ENCODE data around the gene MRPS22.

The MRPS22 gene

DNA sequence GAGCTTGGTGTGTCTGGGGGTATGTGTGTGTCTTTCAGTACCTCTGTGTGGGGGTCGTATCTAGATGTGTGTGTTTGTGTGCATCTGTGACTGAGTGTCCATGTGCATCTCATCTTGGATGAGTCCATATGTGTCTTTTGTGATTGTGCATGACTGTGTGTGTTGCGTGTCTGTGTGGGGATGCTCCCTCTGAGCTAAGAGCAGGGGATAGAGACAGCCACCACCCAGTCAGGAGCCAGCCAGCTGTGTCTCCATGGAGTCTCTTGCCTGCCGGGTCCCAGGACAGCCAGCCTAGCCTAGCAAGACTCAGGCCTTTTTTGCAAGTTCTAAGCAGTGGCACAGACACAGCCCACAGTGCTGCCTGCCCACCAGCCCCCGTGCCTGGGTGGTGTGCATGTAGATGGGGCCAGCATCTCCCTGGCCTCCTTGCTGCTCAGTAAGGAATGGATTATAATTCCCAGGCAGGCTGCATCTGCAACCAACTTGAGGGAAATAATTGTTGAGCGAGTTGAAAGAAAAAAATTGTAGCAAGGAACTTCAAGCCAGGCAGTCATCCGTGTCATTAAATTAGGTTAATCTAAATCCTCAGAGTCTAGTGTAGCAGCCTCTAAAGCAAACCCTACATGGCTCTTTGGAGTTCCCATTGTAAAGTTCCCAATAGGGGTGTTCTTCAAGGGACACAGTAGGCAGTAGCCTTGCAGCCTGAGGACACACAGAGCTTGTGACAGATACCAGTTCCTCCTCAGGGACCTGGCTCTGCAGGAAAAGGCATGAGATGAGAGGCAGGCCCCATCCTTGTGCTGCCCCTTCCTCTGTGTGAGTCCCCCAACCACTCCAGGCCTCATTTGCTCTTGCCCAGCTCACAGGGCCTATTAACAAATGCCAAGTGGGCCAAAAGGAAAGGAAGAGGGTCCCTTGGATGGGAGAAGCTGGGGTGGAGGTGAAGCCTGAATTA is 35.9 kb upstream of the MRPS22 start:
- DNase-seq (ENCODE audit: low spot score in 2 of 2) (no peak), ATAC-seq (no peak)
- Mint-ChIP-seq H3K4me1 (peaks cover 1% of the 10 kb centered on the region), H3K36me3 (no peaks in the 10 kb centered on the region), H3K27ac (no peak overlapping the region), H3K4me3 (no peak overlapping the region), H3K9me3 (no peaks in the 10 kb centered on the region)

DNA sequence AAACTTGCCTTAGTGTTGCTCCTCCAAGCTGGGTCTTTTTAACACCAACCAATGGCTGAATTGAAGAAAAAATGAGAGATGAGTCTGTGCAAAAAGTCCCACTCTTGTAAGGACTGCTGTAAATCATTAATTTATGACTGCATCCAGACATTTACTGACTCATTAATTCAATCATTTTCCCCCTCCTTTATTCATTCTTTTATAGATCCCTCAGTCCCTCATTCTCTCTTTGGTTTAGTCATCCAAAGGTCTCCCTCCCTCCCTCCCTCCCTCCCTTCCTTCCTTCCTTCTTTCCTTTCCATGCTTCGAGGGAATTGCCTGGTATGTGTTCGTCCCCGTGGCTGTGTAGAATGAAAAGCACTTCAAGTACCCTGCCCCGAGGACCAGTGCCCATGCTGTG is 35.3 kb upstream of the MRPS22 start:
- no peaks in the 10 kb centered on the region for H3K4me1 Mint-ChIP-seq
- no peak for ATAC-seq

DNA sequence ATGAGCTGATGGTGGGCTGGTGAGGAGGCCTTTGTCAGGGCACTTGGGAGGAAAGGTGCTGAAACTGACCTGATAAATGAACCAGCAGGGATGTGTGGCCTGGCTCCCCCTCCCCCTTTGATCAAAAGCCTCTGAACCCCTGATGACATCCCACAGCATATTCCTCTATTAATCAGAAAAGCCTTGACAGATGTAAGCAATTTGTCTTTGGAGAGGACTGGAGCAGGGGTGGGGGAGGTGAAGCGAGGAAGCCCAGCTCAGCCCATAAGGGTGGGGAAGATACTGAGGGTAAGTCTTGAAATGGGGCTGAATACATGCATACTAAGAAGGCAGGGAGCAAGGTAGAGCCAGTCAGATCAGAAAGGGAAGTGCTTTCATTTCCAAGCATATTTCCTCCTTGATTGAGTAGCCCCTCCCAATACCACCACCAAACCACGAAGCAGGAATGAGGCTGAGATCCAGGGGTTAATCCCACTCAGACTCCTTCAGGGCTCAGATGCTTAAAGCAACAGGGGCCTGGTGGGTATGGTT is 34.7 kb upstream of the MRPS22 start:
- DNase-seq (ENCODE audit: low spot score in 2 of 2) (no peak), ATAC-seq (no peak)
- H3K4me1 Mint-ChIP-seq = no peaks in the 10 kb centered on the region
- no peak overlapping the region for H3K27ac Mint-ChIP-seq
- no peaks in the 10 kb centered on the region for H3K36me3 Mint-ChIP-seq
- no peaks in the 10 kb centered on the region for H3K9me3 Mint-ChIP-seq
- no peak overlapping the region for H3K4me3 Mint-ChIP-seq

More for the DNA sequence above, 35.3 kb upstream of the MRPS22 start:
- H3K9me3 Mint-ChIP-seq = no peaks in the 10 kb centered on the region
- no peaks in the 10 kb centered on the region for H3K36me3 Mint-ChIP-seq
- H3K27ac Mint-ChIP-seq = no peak overlapping the region
- DNase-seq (ENCODE audit: low spot score in 2 of 2) = no peak
- no peak overlapping the region for H3K4me3 Mint-ChIP-seq

DNA sequence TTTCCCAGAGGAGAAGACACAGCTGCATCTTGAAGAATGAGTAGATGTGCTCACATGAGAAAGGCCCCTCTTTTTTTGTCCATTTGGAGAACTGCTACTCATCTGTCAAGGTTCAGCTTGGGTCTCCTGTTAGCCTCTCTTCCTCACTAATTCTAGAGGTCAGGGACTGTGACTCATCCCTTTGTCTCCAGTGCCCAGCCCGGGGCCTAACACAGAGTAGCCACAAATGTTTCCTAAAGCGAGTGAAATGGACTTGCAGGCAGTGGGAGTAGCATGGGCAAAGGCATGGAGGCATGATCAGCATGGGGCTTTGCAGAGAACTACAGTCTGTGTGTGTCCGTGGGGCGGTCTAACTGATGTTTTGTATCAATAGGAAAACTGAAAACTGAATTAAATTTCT is 33.9 kb upstream of the MRPS22 start:
- no peak overlapping the region for H3K27ac Mint-ChIP-seq
- H3K4me3 Mint-ChIP-seq = no peak overlapping the region
- DNase-seq (ENCODE audit: low spot score in 2 of 2) = no peak
- ATAC-seq = no peak
- no peaks in the 10 kb centered on the region for H3K4me1 Mint-ChIP-seq
- no peaks in the 10 kb centered on the region for H3K9me3 Mint-ChIP-seq
- H3K36me3 Mint-ChIP-seq = no peaks in the 10 kb centered on the region

DNA sequence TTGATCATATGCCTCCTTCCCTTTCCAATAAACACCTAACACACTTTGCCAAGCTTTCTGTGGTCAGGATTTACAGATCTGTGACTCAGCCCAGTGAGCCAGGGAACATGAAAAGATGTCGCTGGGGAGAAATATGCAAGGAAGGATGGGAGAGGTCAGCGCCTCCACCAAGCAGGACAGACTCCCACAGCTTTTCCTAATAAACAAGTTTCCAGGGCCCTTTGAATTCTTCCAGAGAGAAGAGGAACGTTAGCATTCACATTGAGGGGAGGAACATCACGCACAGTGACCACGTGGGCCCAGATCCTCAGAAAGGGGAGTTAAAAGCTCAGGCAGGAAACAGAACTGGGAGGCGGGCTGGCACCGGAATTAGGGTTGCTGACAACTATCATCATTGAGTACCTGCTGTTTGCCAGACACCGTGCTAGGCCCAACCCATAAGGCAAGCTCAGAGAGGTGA is 33.3 kb upstream of the MRPS22 start:
- H3K36me3 Mint-ChIP-seq = no peaks in the 10 kb centered on the region
- H3K4me1 Mint-ChIP-seq = no peaks in the 10 kb centered on the region
- no peaks in the 10 kb centered on the region for H3K9me3 Mint-ChIP-seq
- ATAC-seq (no peak), DNase-seq (ENCODE audit: low spot score in 2 of 2) (no peak)
- no peak overlapping the region for H3K27ac Mint-ChIP-seq
- H3K4me3 Mint-ChIP-seq = no peak overlapping the region

- ATAC-seq (no peak), DNase-seq (ENCODE audit: low spot score in 2 of 2) (no peak)
- H3K4me1 Mint-ChIP-seq = no peaks in the 10 kb centered on the region
- H3K27ac Mint-ChIP-seq = no peak overlapping the region
- no peaks in the 10 kb centered on the region for H3K36me3 Mint-ChIP-seq
- H3K4me3 Mint-ChIP-seq = no peak overlapping the region
- no peaks in the 10 kb centered on the region for H3K9me3 Mint-ChIP-seq
Measured at GRCh38 chr3:139311557-139311956, 32.3 kb upstream of the MRPS22 start.

GRCh38 chr3:139312416-139312815 is 31.4 kb upstream of the MRPS22 start:
- DNase-seq (ENCODE audit: low spot score in 2 of 2) (no peak), ATAC-seq (no peak)
- Mint-ChIP-seq H3K36me3 (no peaks in the 10 kb centered on the region), H3K4me3 (no peak overlapping the region), H3K27ac (no peak overlapping the region), H3K4me1 (no peaks in the 10 kb centered on the region), H3K9me3 (no peaks in the 10 kb centered on the region)

DNA sequence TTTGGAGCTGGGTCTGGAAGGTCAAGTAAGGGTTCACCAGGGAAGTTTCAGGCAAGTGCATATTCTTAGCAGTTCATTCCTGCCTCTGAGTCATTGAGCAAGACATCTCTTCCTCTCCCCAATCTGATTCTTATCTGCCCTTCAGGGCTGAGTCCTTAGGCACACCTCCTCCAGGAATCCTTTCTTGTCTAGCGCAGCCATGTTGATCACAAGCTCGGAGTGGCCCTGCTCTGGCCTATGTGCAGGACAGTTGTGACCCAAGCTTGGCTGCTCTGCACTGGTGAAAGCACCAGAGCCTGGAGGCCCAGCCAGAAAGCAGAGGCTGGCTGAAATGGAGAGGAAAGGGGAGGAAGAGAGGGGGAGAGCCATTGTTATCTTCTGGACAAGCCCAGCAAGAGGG is 30.9 kb upstream of the MRPS22 start:
- DNase-seq (ENCODE audit: low spot score in 2 of 2) = no peak
- Mint-ChIP-seq H3K4me3 (no peak overlapping the region), H3K9me3 (no peaks in the 10 kb centered on the region), H3K36me3 (no peaks in the 10 kb centered on the region), H3K27ac (no peak overlapping the region), H3K4me1 (no peaks in the 10 kb centered on the region)
- ATAC-seq = no peak

DNA sequence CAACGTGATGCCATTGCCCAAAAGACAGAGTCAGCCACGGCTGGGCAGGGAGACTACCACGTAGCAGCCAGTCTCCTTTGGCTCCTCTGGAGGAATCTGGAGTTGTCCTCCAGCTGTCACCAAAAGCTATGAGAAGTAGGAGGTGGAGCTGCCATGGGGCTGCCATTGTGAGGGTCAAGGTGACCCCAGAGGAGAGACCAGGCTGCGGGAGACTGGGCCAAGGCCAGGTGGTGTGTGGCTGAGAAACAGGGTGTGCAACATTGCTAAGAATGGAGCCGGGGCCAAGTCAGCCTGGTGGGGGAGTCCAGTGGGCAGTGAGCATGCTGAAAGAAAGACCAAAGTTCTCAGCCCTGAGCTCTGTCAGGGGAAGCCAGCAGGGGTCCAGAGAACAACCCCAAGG is 29.9 kb upstream of the MRPS22 start:
- Mint-ChIP-seq H3K4me1 (no peaks in the 10 kb centered on the region), H3K9me3 (no peaks in the 10 kb centered on the region), H3K4me3 (no peak overlapping the region), H3K36me3 (no peaks in the 10 kb centered on the region), H3K27ac (no peak overlapping the region)
- no peak for DNase-seq (ENCODE audit: low spot score in 2 of 2)
- no peak for ATAC-seq

DNA sequence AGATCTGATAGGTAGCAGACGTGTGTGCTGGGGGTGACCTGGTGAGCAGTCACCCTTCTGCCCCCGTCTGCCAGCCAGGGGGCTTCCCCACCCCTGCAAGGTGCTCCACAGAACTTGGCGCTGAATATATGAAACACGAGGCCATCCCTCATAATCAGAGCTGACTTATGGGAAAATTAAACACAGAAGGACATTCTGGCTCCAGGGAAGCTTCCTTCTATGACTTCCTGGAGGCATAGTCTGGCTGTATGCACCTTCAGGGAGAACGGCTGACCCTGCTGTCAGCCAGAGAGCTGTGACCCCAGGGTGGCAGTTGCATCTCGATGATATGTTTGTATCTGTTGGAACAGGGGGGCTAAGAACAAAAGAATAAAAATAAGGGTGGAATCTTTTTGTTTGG is 26.6 kb upstream of the MRPS22 start:
- Mint-ChIP-seq H3K4me3 (no peak overlapping the region), H3K9me3 (no peaks in the 10 kb centered on the region), H3K27ac (no peak overlapping the region), H3K4me1 (no peaks in the 10 kb centered on the region), H3K36me3 (no peaks in the 10 kb centered on the region)
- ATAC-seq (no peak), DNase-seq (ENCODE audit: low spot score in 2 of 2) (no peak)

- DNase-seq (ENCODE audit: low spot score in 2 of 2) = no peak
- H3K9me3 Mint-ChIP-seq = no peaks in the 10 kb centered on the region
- no peak overlapping the region for H3K4me3 Mint-ChIP-seq
- H3K36me3 Mint-ChIP-seq = no peaks in the 10 kb centered on the region
- no peak overlapping the region for H3K27ac Mint-ChIP-seq
- no peak for ATAC-seq
- no peaks in the 10 kb centered on the region for H3K4me1 Mint-ChIP-seq
Measured at GRCh38 chr3:139317660-139318430, 26.0 kb upstream of the MRPS22 start.

DNA sequence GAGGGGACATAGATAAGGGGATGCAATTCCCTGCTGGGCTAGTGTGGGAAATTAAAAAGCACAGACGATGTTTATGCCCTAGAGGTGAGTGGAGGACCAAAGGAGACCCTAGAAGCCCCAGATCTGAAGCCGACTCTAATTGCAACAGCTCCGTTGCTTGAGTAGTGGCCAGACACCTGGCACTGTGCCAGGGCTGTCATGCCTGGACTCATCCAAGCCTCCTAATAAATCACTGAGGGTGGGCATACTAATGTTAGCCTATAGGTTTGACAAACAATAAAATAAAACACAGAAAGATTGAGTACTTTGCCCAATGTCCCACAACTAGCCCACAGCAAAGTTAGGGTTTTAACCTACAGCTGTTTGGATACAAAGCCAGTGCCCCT is 25.4 kb upstream of the MRPS22 start:
- no peak overlapping the region for H3K4me3 Mint-ChIP-seq
- H3K36me3 Mint-ChIP-seq = no peaks in the 10 kb centered on the region
- no peak overlapping the region for H3K27ac Mint-ChIP-seq
- no peaks in the 10 kb centered on the region for H3K4me1 Mint-ChIP-seq
- DNase-seq (ENCODE audit: low spot score in 2 of 2) = no peak
- no peaks in the 10 kb centered on the region for H3K9me3 Mint-ChIP-seq
- ATAC-seq = no peak

GRCh38 chr3:139318826-139319225 is 25.0 kb upstream of the MRPS22 start:
- DNase-seq (ENCODE audit: low spot score in 2 of 2) = no peak
- no peaks in the 10 kb centered on the region for H3K36me3 Mint-ChIP-seq
- H3K9me3 Mint-ChIP-seq = no peaks in the 10 kb centered on the region
- no peak overlapping the region for H3K27ac Mint-ChIP-seq
- H3K4me3 Mint-ChIP-seq = no peak overlapping the region
- ATAC-seq = no peak
- no peaks in the 10 kb centered on the region for H3K4me1 Mint-ChIP-seq

DNA sequence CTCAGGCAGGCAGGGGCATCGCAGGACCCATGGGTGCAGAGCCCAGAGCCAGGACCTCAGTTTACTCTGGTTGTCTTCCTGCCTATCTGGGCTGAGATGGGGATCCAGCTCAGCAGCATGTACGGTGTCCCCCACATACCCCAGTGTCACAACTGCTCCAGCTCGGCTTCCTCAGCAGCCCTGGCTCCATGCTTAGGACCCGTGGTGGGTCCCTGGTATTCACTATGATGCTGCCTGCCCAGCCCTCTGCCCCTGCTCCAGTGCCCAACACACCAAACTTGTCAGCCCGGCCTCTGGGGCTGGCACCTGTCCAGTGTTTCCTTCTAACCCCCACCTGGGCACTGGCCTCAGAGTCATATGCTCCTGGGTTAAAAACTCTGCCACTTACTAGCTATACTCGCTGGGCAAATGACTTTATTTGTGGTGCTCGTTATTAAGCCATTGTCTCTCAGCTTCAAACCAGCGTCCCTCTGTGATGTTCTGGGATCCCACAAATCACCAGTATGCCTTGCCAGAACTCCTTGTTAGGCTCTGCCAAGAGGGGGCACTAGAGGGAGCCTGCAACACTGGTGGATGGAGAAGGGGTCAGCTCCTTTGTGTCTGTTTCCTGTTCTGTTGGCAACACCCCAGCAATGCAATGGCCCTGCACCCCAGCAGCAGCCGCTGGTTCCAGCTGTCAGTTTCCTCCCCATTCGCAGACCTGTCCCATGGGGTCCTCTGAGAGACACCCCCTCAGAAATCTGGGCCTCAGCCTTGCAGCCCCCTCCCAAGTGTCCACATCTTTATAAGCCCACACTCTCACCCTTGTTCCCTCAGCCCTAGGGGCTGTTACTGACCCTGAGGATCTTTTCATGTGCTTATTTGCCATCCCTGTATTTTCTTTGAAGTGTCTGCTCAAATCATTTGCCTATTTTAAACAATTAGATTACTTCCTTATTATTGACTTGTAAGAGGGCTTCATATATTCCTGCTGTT is 24.1 kb upstream of the MRPS22 start:
- no peaks in the 10 kb centered on the region for H3K9me3 Mint-ChIP-seq
- no peaks in the 10 kb centered on the region for H3K4me1 Mint-ChIP-seq
- no peak for ATAC-seq
- no peak overlapping the region for H3K27ac Mint-ChIP-seq
- H3K4me3 Mint-ChIP-seq = no peak overlapping the region
- no peaks in the 10 kb centered on the region for H3K36me3 Mint-ChIP-seq
- no peak for DNase-seq (ENCODE audit: low spot score in 2 of 2)
